GM12878 (cell line): ENCODE data around the gene ISCU. TPM values are rescaled to one million over a fixed set of nuclear protein-coding genes. Genes with fewer than 3 reads are reported as not detected.

Experiments
- ATAC-seq: fragments of 200-7000 bp; cut with Tn5 transposase; 3 replicates; pipeline ENCODE4 v1.9.1; 2020; ENCODE audit warnings: mild to moderate bottlenecking, moderate library complexity
- BruUV-seq: library from RNA; stranded (reverse); fragments of 400-500 nt; replicated peaks from 2 replicates; lab custom pipeline; 2021; lab: Mats Ljungman, UMichigan
- CTCF ChIA-PET: fragments of 300-600 bp; sonication (Branson Sonifier 250); formaldehyde crosslinking; extraction: SDS; loops from one replicate; lab custom pipeline; 2021; ENCODE audit warnings: inconsistent platforms; lab: Yijun Ruan, JAX
- POLR2A ChIA-PET: fragments of 350-600 bp; formaldehyde crosslinking; extraction: SDS; loops from one replicate; lab custom pipeline; 2021; ENCODE audit warnings: inconsistent platforms; lab: Charles Lee
- RAD21 ChIA-PET: fragments of 300-600 bp; sonication (Branson Sonifier 250); formaldehyde crosslinking; loops from one replicate; lab custom pipeline; 2023; ENCODE audit warnings: antibody characterized with exemption; ENCODE audit not compliant: unreplicated experiment; lab: Charles Lee
- SMC1A ChIA-PET: fragments of 300-600 bp; sonication (Branson Sonifier 250); formaldehyde crosslinking; loops from one replicate; lab custom pipeline; 2023; ENCODE audit not compliant: unreplicated experiment, uncharacterized antibody; lab: Charles Lee
- DNase-seq: peaks from one replicate; pipeline ENCODE4 v3.0.0-alpha.2; 2011; ENCODE audit warnings: low read depth, low spot score
- FAIRE-seq: peaks from 3 replicates; lab custom pipeline; 2011; peaks lifted over from hg19 to GRCh38; lab: Jason Lieb, UNC
- H2AFZ ChIP-seq: 2 replicates; pipeline ENCODE4 v1.6.0; 2011; ENCODE audit warnings: low read depth, low read length, control low read depth; ENCODE audit not compliant: control insufficient read depth
- H3K27ac ChIP-seq: 2 replicates; pipeline ENCODE4 v1.5.1; 2011; ENCODE audit warnings: control low read depth; ENCODE audit not compliant: control insufficient read depth, insufficient read depth
- H3K27me3 ChIP-seq, 2 experiments: replicated peaks in 1 of 2; 2 replicates each; pipeline versions ENCODE4 v1.6.0 to v1.6.1; 2011; ENCODE audit warnings: low read length in 1 of 2; ENCODE audit not compliant: control insufficient read depth in 2 of 2, insufficient read depth in 2 of 2
- H3K36me3 ChIP-seq, 2 experiments: 2 replicates each; pipeline ENCODE4 v1.5.1; 2011; ENCODE audit warnings: low read length in 1 of 2; ENCODE audit not compliant: control insufficient read depth in 2 of 2, insufficient read depth in 2 of 2
- H3K4me1 ChIP-seq: 2 replicates; pipeline ENCODE4 v1.6.1; 2011; ENCODE audit warnings: mild to moderate bottlenecking, low read length, moderate library complexity, mixed read lengths; ENCODE audit not compliant: control insufficient read depth, insufficient read depth
- H3K4me2 ChIP-seq: 2 replicates; pipeline ENCODE4 v1.6.0; 2011; ENCODE audit warnings: control low read depth; ENCODE audit not compliant: control insufficient read depth, insufficient read depth
- H3K4me3 ChIP-seq: fragments of 200-600 bp; sonication (generic); 2 replicates; pipeline ENCODE4 v1.5.1; 2016
- H3K79me2 ChIP-seq: 2 replicates; pipeline ENCODE4 v1.6.0; 2011; ENCODE audit warnings: low read length; ENCODE audit not compliant: control insufficient read depth, insufficient read depth
- H3K9ac ChIP-seq: 2 replicates; pipeline ENCODE4 v1.8.0; 2011; ENCODE audit warnings: low read length, control low read depth, mixed read lengths; ENCODE audit not compliant: control insufficient read depth, insufficient read depth
- H3K9me3 ChIP-seq: replicated peaks from 3 replicates; pipeline ENCODE4 v1.5.1; 2011; ENCODE audit warnings: mild to moderate bottlenecking, low read length; ENCODE audit not compliant: control insufficient read depth, insufficient read depth
- H4K20me1 ChIP-seq: 2 replicates; pipeline ENCODE4 v1.6.0; 2011; ENCODE audit not compliant: control insufficient read depth, insufficient read depth
- CHD2 ChIP-seq: IDR thresholded peaks from 2 replicates; pipeline ENCODE4 v1.6.1; 2011; ENCODE audit warnings: low read depth, low read length, improper control_type of control experiment, borderline replicate concordance
- DPF2 ChIP-seq: fragments of 450-650 bp; IDR thresholded peaks from 2 replicates; pipeline ENCODE4 v1.6.1; 2017; ENCODE audit warnings: mild to moderate bottlenecking
- HDAC6 ChIP-seq: fragments of 200-600 bp; sonication (generic); IDR thresholded peaks from one replicate; pipeline ENCODE4 v1.8.0; 2017; ENCODE audit warnings: antibody characterized with exemption; ENCODE audit not compliant: unreplicated experiment
- POLR2AphosphoS5 ChIP-seq: IDR thresholded peaks from 2 replicates; pipeline ENCODE4 v1.6.1; 2011; ENCODE audit warnings: mild to moderate bottlenecking, low read length, inconsistent platforms
- TAF1 ChIP-seq: IDR thresholded peaks from 2 replicates; pipeline ENCODE4 v1.6.1; 2011; ENCODE audit warnings: mild to moderate bottlenecking, low read depth, low read length, borderline replicate concordance
- ZBED1 ChIP-seq: IDR thresholded peaks from 2 replicates; pipeline ENCODE4 v1.6.1; 2016; ENCODE audit warnings: borderline replicate concordance
- WGBS: methylation state at CpG from one replicate; pipeline ENCODE4 v1.1.6; 2016; ENCODE audit warnings: low lambda C conversion rate; ENCODE audit not compliant: insufficient replicate concordance, insufficient coverage; ENCODE audit errors: missing lambda C conversion rate; 5-methylcytosine and 5-hydroxymethylcytosine counted together
- in situ Hi-C: fragments of 300-500 bp; cut with MboI; formaldehyde crosslinking; loops from 9 replicates; pipeline ENCODE4 v1.14.3; 2018; ENCODE audit warnings: mixed read lengths
- intact Hi-C: fragments of 100-400 bp; cut with micrococcal nuclease; formaldehyde crosslinking; loops from one replicate; pipeline ENCODE4 v1.14.2; 2022; ENCODE audit not compliant: unreplicated experiment
- polyA plus RNA-seq, 11 experiments: library from polyadenylated mRNA; depleted of rRNA in 4 of 11; unstranded in 6 of 11; stranded (reverse) in 5 of 11; fragments of >200 nt; fragmentation: Nextera tagmentation in 4 of 11; fragmentation: Illumina TruSeq in 1 of 11; extraction: Ambion mirVana in 4 of 11; extraction: Trizol in 1 of 11; gene quantifications; 1 replicate in 1 of 11; 2 replicates in 10 of 11; pipeline versions ENCODE4 v1.2.1 to v1.2.3, GENCODE V29; 2011 to 2016; ENCODE audit warnings: inconsistent platforms in 2 of 11, missing spikeins in 2 of 11, low read depth in 1 of 11
- total RNA-seq, 4 experiments: library from RNA; depleted of rRNA in 3 of 4; stranded (reverse); fragments of >200 nt in 3 of 4; fragmentation: Illumina TruSeq in 1 of 4; extraction: Trizol in 1 of 4; gene quantifications; 2 replicates each; pipeline versions ENCODE4 v1.2.1 to v1.2.3, GENCODE V29; 2013 to 2021
- TF ChIP-seq, protein P1 (sequence below): fragments of 450-650 bp; IDR thresholded peaks from 2 replicates; pipeline ENCODE4 v1.6.1; 2017; ENCODE audit warnings: mild to moderate bottlenecking, moderate library complexity

The ISCU gene
- total and polyA plus RNA-seq, 10 of the 15 experiments (the other 5 are each of a cell fraction or from before 2014, with no cell fraction given), result 32.8 to 260 (median 127) TPM

DNA sequence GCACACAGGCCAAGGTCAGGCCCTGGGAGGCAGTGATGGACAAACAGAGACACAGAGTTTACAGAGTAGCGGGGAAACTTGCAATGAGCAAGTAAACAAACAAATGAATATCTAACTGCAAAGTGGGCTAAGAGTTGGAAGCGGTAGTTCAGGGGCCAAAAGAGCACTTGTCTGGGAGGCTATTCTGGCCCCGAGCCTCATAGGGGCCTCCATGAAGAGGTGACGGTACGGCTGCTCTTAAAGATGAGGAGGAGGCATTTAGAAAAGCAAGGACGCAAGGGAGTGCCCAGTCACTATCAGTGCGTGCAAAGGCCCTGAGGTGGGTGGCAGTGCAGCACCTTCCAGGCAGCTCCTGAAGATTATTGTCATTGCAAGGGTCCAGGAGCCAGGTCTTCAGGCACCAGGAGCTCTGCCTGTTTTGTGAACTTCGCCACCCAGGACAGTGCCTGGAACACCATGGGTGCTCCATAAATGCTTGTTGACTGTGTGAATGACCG is 39.9 kb downstream of the ISCU start:
- no peak overlapping the region for H3K9ac ChIP-seq
- H3K27me3 ChIP-seq, result no peaks in the 10 kb centered on the region
- H3K9me3 ChIP-seq, result no peaks in the 10 kb centered on the region
- TF ChIP-seq DPF2 (no peak), TAF1 (no peak), ZBED1 (no peak), CHD2 (no peak), HDAC6 (no peak), POLR2AphosphoS5 (no peak)
- TF ChIP-seq, protein P1, sequence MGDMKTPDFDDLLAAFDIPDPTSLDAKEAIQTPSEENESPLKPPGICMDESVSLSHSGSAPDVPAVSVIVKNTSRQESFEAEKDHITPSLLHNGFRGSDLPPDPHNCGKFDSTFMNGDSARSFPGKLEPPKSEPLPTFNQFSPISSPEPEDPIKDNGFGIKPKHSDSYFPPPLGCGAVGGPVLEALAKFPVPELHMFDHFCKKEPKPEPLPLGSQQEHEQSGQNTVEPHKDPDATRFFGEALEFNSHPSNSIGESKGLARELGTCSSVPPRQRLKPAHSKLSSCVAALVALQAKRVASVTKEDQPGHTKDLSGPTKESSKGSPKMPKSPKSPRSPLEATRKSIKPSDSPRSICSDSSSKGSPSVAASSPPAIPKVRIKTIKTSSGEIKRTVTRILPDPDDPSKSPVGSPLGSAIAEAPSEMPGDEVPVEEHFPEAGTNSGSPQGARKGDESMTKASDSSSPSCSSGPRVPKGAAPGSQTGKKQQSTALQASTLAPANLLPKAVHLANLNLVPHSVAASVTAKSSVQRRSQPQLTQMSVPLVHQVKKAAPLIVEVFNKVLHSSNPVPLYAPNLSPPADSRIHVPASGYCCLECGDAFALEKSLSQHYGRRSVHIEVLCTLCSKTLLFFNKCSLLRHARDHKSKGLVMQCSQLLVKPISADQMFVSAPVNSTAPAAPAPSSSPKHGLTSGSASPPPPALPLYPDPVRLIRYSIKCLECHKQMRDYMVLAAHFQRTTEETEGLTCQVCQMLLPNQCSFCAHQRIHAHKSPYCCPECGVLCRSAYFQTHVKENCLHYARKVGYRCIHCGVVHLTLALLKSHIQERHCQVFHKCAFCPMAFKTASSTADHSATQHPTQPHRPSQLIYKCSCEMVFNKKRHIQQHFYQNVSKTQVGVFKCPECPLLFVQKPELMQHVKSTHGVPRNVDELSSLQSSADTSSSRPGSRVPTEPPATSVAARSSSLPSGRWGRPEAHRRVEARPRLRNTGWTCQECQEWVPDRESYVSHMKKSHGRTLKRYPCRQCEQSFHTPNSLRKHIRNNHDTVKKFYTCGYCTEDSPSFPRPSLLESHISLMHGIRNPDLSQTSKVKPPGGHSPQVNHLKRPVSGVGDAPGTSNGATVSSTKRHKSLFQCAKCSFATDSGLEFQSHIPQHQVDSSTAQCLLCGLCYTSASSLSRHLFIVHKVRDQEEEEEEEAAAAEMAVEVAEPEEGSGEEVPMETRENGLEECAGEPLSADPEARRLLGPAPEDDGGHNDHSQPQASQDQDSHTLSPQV, result no peak
- H2AFZ ChIP-seq, result no peak overlapping the region
- H3K4me2 ChIP-seq, result no peak overlapping the region
- FAIRE-seq, result no peak
- in situ Hi-C loops (no loop called here), intact Hi-C loops (loop anchor here (5.0 kb wide), 1 partner anchor 685 kb away; no protein-coding TSS in a partner anchor)
- no peak for ATAC-seq
- no peaks in the 10 kb centered on the region for H3K79me2 ChIP-seq
- H3K4me1 ChIP-seq, result no peaks in the 10 kb centered on the region
- ChIA-PET RAD21 (no interaction called here), POLR2A (interaction anchor here (0.7 kb wide), 1 partner anchor 53 kb away, joined by 4 read pairs; no protein-coding TSS in a partner anchor), SMC1A (no interaction called here), CTCF (no interaction called here)
- no peaks in the 10 kb centered on the region for H3K36me3 ChIP-seq
- DNase-seq, result no peak
- H3K27ac ChIP-seq, result no peak overlapping the region
- no TSS peak for BruUV-seq
- no peaks in the 10 kb centered on the region for H4K20me1 ChIP-seq
- no peak overlapping the region for H3K4me3 ChIP-seq
- WGBS, result 87% methylated on average over 9 of the region's 9 CpGs
